ENCODE measurements around the gene MYEF2.
A peak's percentile ranks its signal among the peaks of the same experiment; 100 is the strongest.

The MYEF2 gene

DNA sequence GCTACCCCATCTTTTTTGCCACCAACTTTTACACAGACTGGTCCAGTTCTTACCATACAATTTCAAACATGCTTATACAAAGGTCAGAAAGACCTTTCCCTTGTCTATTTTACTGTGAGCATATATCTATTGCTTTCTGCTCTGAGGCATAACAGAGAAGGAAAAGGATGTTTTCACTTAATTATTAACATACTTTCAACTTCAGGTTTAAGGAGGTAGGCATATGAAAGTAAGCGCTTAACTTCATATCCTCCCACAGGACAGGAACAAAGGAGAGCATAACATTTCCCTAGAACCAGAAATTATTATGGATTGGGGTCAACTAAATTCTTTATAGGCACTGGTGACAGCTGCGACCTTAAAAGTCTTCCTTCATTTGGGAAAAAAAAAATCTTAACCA, 1.1 kb downstream of the MYEF2 start:
- peak overlapping the region; percentile 71 for H3K4me3 ChIP-seq (ENCODE audit: low read length)
- TF ChIP-seq, protein P1, sequence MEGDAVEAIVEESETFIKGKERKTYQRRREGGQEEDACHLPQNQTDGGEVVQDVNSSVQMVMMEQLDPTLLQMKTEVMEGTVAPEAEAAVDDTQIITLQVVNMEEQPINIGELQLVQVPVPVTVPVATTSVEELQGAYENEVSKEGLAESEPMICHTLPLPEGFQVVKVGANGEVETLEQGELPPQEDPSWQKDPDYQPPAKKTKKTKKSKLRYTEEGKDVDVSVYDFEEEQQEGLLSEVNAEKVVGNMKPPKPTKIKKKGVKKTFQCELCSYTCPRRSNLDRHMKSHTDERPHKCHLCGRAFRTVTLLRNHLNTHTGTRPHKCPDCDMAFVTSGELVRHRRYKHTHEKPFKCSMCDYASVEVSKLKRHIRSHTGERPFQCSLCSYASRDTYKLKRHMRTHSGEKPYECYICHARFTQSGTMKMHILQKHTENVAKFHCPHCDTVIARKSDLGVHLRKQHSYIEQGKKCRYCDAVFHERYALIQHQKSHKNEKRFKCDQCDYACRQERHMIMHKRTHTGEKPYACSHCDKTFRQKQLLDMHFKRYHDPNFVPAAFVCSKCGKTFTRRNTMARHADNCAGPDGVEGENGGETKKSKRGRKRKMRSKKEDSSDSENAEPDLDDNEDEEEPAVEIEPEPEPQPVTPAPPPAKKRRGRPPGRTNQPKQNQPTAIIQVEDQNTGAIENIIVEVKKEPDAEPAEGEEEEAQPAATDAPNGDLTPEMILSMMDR (conservative IDR thresholded peaks at IDR 0.05; ENCODE audit: low read depth, low read length): no peak
- no peak for DNase-seq (ENCODE audit: low read depth)

DNA sequence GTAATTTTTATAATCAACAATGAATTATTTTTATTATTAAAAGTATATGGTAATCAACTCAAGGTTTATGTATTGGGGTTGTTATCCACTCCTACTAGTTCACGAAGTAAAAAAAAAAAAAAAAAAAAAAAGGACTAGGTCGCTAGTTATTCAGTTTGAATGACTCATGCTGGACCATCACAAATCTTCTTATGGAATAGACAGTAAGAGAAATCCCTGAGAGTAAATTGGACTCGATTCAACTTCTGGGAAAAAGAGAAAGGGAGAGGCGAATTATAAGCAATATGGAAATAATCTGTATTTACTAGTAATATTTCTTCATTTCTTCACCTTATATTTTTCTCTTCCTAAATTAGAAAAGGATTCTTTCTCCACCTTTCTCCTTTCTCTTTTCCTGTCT, 2.0 kb downstream of the MYEF2 start:
- H3K4me3 ChIP-seq (ENCODE audit: low read length): no peak overlapping the region
- DNase-seq (ENCODE audit: low read depth): no peak
- TF ChIP-seq, protein P1 (conservative IDR thresholded peaks at IDR 0.05; ENCODE audit: low read depth, low read length): no peak

- H3K4me3 ChIP-seq (ENCODE audit: low read length): no peak overlapping the region
- TF ChIP-seq, protein P1 (conservative IDR thresholded peaks at IDR 0.05; ENCODE audit: low read depth, low read length): no peak
- DNase-seq (ENCODE audit: low read depth): no peak
These were observed 3.0 kb downstream of the MYEF2 start for GRCh38 chr15:48175126-48175525.

DNA sequence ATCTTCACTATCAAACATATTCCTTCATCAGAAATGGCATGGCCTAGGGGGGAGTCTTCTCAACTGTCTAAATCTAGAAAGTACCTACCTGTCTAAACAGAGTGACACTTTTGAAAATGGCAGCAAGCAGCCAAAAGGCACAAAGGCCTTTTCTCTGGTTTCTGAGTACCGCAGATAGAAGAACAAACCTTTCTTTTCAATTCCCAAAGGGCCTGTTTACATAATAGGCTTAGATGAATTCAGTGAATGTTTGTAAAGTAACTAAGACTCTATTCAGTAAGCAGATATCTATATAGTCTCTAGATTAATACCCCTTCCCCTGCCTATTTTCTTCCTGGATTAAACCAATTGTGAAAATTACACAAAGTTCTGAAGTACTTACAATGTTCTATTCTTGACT, 7.1 kb downstream of the MYEF2 start:
- H3K4me3 ChIP-seq (ENCODE audit: low read length): no peak overlapping the region
- no peak for DNase-seq (ENCODE audit: low read depth)
- TF ChIP-seq, protein P1 (conservative IDR thresholded peaks at IDR 0.05; ENCODE audit: low read depth, low read length): no peak

DNA sequence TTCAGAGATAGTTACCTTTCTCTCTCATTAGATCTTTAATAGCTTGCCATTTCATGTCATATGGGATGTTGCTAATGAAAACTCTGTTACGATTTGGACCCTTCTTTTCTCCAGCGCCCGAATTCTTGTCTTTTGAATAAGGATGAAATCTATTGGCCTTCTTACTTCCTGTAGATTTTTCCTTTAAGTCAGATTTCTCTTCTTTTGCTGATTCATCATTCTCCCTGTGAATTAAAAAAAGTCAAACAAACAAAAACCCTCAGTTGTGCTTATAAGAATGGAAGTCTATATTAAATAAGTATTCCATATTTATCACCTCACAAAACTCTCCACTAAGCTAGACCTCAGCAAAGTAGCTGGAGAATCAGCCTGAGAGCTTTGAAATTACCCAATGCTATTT, 9.5 kb downstream of the MYEF2 start:
- DNase-seq (ENCODE audit: low read depth): no peak
- TF ChIP-seq, protein P1 (conservative IDR thresholded peaks at IDR 0.05; ENCODE audit: low read depth, low read length): no peak
- no peak overlapping the region for H3K4me3 ChIP-seq (ENCODE audit: low read length)

- TF ChIP-seq, protein P1 (conservative IDR thresholded peaks at IDR 0.05; ENCODE audit: low read depth, low read length): no peak
- H3K4me3 ChIP-seq (ENCODE audit: low read length): no peak overlapping the region
- DNase-seq (ENCODE audit: low read depth): no peak
These were observed 24.6 kb downstream of the MYEF2 start for GRCh38 chr15:48153526-48153925.

DNA sequence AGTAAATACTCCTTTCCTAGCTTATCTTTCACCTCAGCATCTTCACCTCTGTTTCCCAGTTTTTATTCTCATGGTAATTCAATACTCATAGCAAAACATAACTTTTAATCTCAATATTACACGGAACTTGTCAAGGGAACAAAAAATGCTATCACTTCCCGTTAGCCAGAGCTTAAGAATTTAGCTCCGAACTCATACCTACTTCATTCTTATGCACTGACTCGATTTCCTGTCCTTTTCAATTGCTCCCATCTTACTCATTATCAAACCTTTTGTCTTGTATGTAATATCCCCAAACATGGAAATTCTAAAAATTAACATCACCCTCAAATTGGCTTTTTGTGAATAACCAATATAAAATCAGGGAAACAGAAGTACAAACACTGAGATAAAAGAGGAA, 28.2 kb downstream of the MYEF2 start:
- TF ChIP-seq, protein P1 (conservative IDR thresholded peaks at IDR 0.05; ENCODE audit: low read depth, low read length): no peak
- H3K4me3 ChIP-seq (ENCODE audit: low read length): no peak overlapping the region
- DNase-seq (ENCODE audit: low read depth): no peak
